CD4-positive, alpha-beta T cell treated with Interleukin-10 for 1 hour (primary cell): ENCODE data around the gene HEXA.

Source experiments
- DNase-seq: peaks from one replicate; pipeline ENCODE4 v3.0.0-alpha.2; 2020

HEXA gene

DNA sequence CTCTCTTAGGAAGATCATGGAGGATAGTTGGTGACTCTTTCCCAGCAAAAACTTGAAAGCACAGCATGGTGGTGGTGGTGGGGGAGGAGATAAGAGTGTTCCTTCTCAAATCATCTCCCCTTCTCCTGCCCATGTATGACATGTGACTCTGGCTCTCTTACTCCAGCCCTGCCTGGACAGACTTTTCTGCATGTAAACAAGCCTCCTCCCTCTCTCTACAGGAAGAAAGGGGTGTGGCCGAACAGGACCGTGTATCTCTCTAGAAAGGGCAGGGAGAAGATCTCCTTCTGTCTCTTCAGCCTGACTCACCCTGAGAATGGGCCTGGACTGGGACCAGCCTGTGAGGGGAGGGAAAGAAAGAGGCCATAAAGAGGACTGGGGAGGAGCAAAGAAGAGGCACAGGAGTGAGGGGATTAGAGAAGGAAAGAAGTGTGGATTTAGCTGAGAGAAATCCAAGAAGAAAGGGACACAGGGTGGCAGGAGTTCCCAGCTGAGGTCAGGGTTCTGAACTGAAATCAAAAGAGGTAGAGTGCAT, 57.3 kb downstream of the HEXA start:
- DNase-seq: no peak

DNA sequence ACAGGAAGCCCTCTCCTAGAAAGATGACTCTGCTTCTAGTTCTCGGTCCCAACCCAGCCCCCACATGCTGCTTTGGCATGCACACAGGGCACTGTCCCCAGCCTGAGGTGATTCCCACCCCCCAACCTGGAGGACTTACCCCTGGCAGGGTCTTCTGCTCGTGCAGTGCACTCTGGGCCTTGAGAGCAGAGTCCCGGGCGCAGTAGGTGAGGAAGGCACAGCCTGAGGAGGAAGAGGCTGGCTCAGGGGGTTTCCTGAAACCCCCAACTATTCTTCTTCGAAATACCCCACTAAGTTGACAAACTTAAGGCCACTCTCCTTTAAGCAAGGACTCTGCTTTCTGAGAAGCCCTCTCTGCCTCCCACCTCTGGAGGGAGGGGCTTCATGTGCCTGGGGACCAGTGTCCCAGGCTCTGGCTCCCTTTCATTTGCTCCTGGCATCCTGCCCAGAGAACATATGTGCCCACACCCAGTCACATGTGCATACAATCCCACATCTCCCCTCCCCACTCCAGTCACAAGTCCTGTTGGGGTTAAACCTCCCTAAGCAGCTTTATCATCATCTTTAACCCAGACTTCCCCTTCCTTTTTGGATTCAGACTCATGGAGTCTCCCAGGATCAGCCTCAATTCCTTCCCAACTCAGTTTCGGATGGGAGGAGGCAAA, 60.0 kb downstream of the HEXA start:
- DNase-seq: no peak

DNA sequence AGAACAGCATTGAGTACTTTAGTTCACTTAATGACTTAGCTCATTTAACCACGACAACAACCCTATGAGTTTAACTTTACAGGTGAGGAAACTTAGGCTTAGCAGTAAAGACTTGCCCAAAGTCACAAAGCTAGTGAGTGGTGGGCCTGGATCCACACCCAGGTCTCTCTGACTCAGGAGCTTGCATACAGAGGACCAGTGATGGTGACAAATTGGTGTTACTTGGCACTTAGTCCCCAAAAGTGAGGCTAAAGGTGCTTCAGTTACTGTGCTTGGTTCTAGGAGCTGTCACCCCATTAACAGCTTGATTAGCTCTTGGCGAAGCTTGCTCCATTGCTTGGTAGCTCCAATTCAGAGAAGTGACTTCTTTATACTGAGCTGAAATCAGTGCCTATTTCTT, 61.9 kb downstream of the HEXA start:
- no peak for DNase-seq

DNA sequence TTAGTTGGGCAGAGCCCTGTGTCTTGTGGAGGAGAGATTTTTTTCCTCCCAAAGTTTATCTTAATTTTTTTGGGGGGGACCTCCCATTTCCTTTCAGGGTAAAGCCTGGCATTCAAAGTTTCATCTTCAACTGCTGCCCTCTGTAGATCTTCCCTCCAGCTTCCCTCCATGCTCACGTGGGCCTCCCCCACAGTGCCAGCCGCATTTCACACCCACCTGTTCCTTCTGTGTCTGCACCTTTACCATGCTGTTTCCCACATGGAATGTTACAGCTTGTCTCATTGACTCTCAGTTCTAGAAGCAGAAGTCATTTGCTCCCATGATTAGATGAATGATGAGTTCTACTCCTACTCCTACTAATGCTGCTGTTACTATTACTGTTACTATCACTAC, 62.4 kb downstream of the HEXA start:
- no peak for DNase-seq

DNA sequence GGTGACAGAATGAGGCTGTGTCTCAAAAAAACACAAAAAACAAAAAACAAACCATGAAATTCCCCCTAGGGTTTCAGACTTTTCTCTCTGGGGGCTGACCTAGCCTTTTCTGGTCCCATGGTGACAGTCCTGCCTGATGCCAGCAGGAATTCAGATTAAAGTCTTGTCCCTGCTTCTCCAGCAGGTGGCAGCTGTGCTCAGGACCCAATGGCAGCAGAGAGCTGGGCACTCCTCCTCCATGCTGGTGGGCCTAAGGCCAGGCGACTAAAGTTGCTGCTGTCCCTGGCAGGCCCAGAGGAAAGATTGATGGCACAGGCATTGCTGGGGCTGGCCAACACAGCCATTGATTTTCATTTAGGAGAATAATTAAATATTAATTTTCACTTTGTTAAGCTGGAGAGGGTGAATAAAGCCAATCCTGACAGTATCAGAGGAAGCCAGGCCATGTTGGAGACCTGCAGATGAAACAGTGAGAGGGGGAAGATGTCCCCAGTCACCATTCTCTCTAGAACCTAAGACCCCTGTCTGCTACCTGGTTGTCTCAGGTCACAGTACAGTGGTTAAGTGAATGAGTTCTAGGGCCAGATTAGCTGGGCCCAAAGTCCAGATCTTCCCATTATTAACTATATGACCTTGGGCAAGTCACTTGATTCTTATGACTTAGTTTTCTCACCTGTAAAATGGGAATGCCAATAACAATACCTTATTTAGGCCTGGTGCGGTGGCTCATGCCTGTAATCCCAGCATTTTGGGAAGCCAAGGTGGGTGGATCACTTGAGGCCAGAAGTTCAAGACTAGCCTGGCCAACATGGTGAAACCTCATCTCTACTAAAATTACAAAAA, 63.0 kb downstream of the HEXA start:
- DNase-seq: peak; percentile 72

DNA sequence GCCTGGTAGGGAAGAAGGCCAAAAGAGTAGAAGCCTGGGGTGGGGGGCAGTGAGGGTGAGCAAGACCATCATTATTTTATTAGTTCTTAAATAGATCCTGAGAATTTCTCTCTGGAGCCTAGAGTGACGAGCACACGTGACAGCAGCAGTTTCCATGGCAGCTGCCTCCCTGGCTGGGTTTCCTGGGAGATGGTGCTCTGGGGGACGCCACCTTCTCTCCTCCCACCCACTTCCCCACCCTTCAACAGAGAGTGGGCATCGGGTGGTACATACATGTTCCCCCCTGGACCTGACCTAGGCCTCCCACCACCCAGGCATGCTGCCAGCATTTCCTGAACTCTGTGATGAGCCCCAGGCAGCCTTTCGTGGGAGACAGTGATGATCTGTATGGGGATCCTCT, 68.8 kb downstream of the HEXA start:
- DNase-seq: no peak

DNA sequence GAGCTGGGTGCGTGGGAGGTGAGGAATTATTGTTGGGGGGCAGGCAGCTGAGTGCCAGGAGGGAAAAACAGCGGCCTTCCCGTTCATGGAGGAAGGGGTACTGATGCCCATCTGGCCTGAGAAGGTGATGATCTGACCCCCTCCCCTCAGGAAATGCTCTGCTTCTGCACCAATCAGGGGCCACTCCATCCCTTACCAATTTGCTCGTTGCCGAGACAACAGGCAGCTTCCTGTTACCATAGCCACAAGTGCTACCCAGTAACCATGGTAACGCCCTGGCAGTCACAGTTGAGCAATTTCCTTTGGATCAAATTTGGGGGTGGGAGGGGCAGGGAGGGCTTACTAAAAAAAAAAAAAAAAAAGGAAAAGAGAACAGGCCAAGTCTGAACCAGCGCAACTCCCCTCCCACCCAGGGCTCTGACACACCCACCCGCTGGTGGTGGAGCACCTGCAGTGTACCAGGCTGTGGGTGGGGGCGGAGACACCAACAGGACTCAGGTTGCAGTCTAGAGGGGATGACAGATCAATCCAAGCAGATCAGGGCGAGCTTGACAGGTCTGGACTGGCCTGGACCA, 69.5 kb downstream of the HEXA start:
- DNase-seq: peak; percentile 81

DNA sequence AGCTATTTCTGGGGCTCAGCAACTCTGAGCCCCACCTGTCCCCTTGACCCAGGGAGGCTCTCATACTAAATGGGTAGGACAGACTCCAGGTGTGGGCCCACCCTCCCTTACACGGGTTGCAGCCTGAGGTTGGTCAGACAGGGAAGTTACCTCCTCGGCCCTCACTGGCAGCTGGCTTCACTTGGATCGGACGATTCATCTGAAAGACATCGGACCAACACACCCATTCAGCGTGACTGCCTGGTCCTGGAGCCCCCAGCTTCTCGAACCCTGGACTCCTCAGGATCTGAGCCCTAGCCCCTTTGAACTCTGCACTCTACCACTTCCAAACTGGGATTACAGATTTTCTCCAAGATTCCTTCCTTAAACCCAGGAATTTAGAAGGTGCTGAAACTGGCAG, 71.2 kb downstream of the HEXA start:
- no peak for DNase-seq

DNA sequence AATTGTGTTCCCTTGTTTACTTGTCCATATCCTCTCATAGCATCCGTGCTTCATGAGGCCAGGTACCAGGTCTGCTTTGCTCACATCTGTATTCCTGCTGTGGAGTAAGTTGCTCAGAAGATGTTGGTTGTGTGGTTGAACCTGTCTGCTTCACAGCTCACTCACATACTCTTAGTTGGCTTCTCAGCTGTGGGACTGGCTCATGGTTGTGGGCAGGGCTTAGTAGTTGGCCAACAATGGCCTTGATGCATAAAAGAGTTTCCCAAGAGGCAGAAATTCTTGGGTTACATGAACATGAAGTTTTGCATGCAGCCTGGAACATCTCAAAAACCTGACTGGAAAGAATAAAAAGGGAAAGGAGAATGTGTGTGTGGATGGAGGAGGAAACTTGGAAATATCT, 72.9 kb downstream of the HEXA start:
- no peak for DNase-seq
